Loucy (cell line): ENCODE results near the gene KPNA1.

Experiments used
- H2AFZ ChIP-seq: fragments of 200-600 bp; sonication (generic); 2 replicates; pipeline ENCODE4 v1.6.0; 2016; ENCODE audit warnings: antibody characterized with exemption, mild to moderate bottlenecking, low read length, moderate library complexity
- H3F3A ChIP-seq: fragments of 200-600 bp; 2 replicates; pipeline ENCODE4 v1.6.0; 2016; ENCODE audit warnings: antibody characterized with exemption, low read depth, mild to moderate bottlenecking
- H3K27me3 ChIP-seq: fragments of 200-600 bp; sonication (generic); 2 replicates; pipeline ENCODE4 v1.6.1; 2014; ENCODE audit warnings: low read length, mild to moderate bottlenecking; ENCODE audit not compliant: insufficient read depth, poor library complexity, severe bottlenecking
- H3K36me3 ChIP-seq: fragments of 200-600 bp; sonication (generic); 2 replicates; pipeline ENCODE4 v1.6.1; 2016; ENCODE audit warnings: low read length; ENCODE audit not compliant: insufficient read depth
- H3K4me1 ChIP-seq: fragments of 200-600 bp; sonication (generic); 2 replicates; pipeline ENCODE4 v1.5.1; 2014; ENCODE audit warnings: low read length, mild to moderate bottlenecking; ENCODE audit not compliant: insufficient read depth, poor library complexity, severe bottlenecking
- H3K4me2 ChIP-seq: fragments of 200-600 bp; sonication (generic); 2 replicates; pipeline ENCODE4 v1.6.0; 2014; ENCODE audit warnings: antibody characterized with exemption, low read length, low read depth, mild to moderate bottlenecking; ENCODE audit not compliant: poor library complexity, severe bottlenecking
- H3K4me3 ChIP-seq: fragments of 200-600 bp; sonication (generic); 2 replicates; pipeline ENCODE4 v1.5.1; 2014; ENCODE audit warnings: low read length, mild to moderate bottlenecking, mixed read lengths; ENCODE audit not compliant: poor library complexity, severe bottlenecking
- H3K79me2 ChIP-seq: fragments of 200-600 bp; sonication (generic); 2 replicates; pipeline ENCODE4 v1.6.1; 2014; ENCODE audit warnings: low read length; ENCODE audit not compliant: insufficient read depth
- H3K9ac ChIP-seq: fragments of 200-600 bp; sonication (generic); 2 replicates; pipeline ENCODE4 v1.6.0; 2014; ENCODE audit warnings: mild to moderate bottlenecking, low read depth, low read length, moderate library complexity; ENCODE audit not compliant: poor library complexity, severe bottlenecking
- H3K9me2 ChIP-seq: fragments of 200-600 bp; sonication (generic); replicated peaks from 2 replicates; pipeline ENCODE4 v1.6.1; 2016; ENCODE audit warnings: low read depth, low read length, mixed read lengths
- H3K9me3 ChIP-seq: fragments of 200-600 bp; sonication (generic); 2 replicates; pipeline ENCODE4 v1.6.1; 2014; ENCODE audit warnings: mild to moderate bottlenecking, antibody characterized with exemption, low read length, low read depth; ENCODE audit not compliant: insufficient read depth
- H4K20me1 ChIP-seq: fragments of 200-600 bp; sonication (generic); 2 replicates; pipeline ENCODE4 v1.6.0; 2014; ENCODE audit warnings: antibody characterized with exemption, low read length, mild to moderate bottlenecking; ENCODE audit not compliant: insufficient read depth, poor library complexity, severe bottlenecking
- CTCF ChIP-seq: fragments of 200-600 bp; sonication (generic); conservative IDR thresholded peaks from 2 replicates; pipeline ENCODE4 v1.5.1; 2014; ENCODE audit warnings: mild to moderate bottlenecking, antibody characterized with exemption, low read length
- EZH2phosphoT487 ChIP-seq: fragments of 200-600 bp; IDR thresholded peaks from 2 replicates; pipeline ENCODE4 v1.6.1; 2018; ENCODE audit warnings: antibody characterized with exemption, mild to moderate bottlenecking, moderate library complexity, borderline replicate concordance

Gene KPNA1

GRCh38 chr3:122405015-122405414 is 109.7 kb downstream of the KPNA1 start:
- Histone ChIP-seq H3K4me1 (no peaks in the 10 kb centered on the region), H3K4me3 (no peak overlapping the region), H3K9me2 (no peaks in the 10 kb centered on the region), H3K9ac (no peak overlapping the region), H3K79me2 (peaks cover 5% of the 10 kb centered on the region; the same call in 1 of the 2 replicates), H3K4me2 (no peak overlapping the region), H3K9me3 (no peaks in the 10 kb centered on the region), H4K20me1 (no peaks in the 10 kb centered on the region), H3K36me3 (peaks cover 75% of the 10 kb centered on the region; the same call in 1 of the 2 replicates), H3F3A (no peaks in the 10 kb centered on the region), H2AFZ (no peak overlapping the region), H3K27me3 (no peaks in the 10 kb centered on the region)
- TF ChIP-seq CTCF (no peak), EZH2phosphoT487 (no peak)

- Histone ChIP-seq H3K4me3 (no peak overlapping the region), H3K9me2 (no peaks in the 10 kb centered on the region), H3K79me2 (peaks cover 11% of the 10 kb centered on the region; the same call in 1 of the 2 replicates), H3K4me2 (no peak overlapping the region), H3K36me3 (peaks cover 60% of the 10 kb centered on the region; the same call in 1 of the 2 replicates), H3K4me1 (no peaks in the 10 kb centered on the region), H4K20me1 (no peaks in the 10 kb centered on the region), H3K9me3 (no peaks in the 10 kb centered on the region), H3F3A (no peaks in the 10 kb centered on the region), H3K27me3 (no peaks in the 10 kb centered on the region), H2AFZ (no peak overlapping the region), H3K9ac (no peak overlapping the region)
- TF ChIP-seq EZH2phosphoT487, result no peak
- no peak for TF ChIP-seq CTCF
Measured at GRCh38 chr3:122403489-122403888, 111.2 kb downstream of the KPNA1 start.

GRCh38 chr3:122398920-122399319 is 115.8 kb downstream of the KPNA1 start:
- H3K9me2 ChIP-seq, result no peaks in the 10 kb centered on the region
- H3K36me3 ChIP-seq, result peaks cover 15% of the 10 kb centered on the region; the same call in 1 of the 2 replicates
- TF ChIP-seq EZH2phosphoT487 (no peak), CTCF (no peak)
- H3K9me3 ChIP-seq, result no peaks in the 10 kb centered on the region
- H3K4me3 ChIP-seq, result no peak overlapping the region
- H2AFZ ChIP-seq, result no peak overlapping the region
- no peaks in the 10 kb centered on the region for H3F3A ChIP-seq
- no peaks in the 10 kb centered on the region for H4K20me1 ChIP-seq
- no peak overlapping the region for H3K9ac ChIP-seq
- H3K27me3 ChIP-seq, result no peaks in the 10 kb centered on the region
- no peak overlapping the region for H3K4me2 ChIP-seq
- H3K4me1 ChIP-seq, result peaks cover 19% of the 10 kb centered on the region
- H3K79me2 ChIP-seq, result peaks cover 28% of the 10 kb centered on the region; the same call in 1 of the 2 replicates
